ENCODE results near the gene TNFRSF13B.

TNFRSF13B gene

DNA sequence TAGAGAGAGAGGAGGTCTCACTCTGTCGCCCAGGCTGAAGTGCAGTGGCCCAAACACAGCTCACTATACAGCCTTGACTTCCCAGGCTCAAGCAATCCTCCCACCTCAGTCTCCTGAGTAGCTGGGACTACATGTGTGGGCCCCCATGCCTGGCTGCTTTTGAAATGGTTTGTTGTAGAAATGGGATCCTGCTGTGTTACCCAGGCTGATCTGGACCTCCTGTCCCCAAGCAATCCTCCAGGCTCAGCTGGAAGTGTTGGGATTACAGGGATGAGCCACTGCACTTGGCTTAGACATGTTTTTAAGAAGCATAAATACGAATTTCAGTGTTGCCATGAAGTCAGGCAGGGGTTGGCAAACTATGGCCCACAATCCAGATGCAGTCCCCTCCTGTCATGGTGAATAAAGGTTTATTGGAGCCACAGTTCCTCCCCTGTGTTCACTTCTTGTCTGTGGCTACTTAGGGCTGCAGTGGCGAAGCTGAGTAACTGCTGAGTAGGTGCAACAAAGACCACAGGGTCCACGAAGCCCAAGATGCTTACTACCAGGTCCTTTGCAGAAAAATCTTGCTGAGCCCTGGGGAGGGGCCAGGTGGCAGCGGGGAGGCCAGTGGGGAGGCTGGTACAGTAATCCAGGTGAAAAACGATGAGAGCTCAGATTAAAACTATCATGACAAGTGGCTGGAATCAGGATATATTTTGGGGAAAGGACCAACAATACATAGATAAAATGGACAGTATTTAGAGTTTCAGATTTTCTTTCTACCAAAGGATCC, 35.2 kb downstream of the TNFRSF13B start:
- DNase-seq = no peak

DNA sequence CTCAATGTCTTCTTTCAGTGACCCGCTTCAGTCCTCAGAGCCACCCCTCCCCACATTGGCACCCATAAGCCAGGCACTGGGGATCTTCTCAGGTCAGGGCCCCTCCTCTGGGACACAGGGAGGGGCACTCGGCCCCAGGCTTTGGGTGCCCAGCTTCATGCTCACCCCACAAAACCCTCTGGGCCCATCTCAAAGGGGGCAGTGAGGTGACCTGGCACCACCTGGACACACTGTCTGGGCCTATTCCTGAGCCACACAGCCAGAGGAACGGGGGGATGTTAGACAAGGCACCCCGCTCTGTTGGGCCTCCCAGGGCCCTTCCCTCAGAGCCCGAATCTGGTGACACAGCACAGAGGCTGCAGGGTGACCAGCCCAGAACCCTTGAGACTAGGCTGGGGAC, 36.1 kb downstream of the TNFRSF13B start:
- no peak for DNase-seq

GRCh38 chr17:16935241-16935663, 36.7 kb downstream of the TNFRSF13B start:
- DNase-seq = no peak

GRCh38 chr17:16934836-16935235, 37.1 kb downstream of the TNFRSF13B start:
- no peak for DNase-seq

DNA sequence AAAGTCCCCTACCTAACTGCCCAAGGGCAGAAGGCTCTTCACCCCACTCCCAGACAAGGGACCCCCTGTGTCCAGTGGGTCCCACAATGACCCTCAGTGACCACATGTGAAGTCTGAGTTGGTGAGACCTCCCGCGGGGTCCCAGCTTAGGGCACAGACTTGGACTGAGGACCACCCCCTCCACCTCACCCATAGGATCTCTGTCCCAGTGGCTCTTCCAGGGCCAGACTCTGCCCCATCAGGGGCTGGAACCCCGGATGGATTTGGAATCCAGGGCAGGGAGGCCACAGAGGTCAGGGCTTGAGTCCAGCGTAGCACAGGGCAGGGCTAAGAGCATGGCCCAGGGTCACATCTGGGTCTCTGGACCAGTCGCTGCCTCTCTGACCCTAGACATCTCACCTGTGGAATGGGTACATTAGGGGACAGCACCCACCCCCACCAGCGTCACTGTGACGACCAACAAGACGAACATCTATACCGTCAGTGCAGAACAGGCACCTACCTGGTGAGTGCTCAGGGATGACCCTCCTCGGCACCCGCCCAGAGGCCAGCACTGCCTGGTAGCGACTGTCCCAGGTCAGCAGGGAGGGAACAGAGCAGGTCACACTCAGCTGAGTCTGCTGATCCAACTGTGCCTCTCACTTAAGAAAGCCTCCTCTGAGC, 37.7 kb downstream of the TNFRSF13B start:
- no peak for DNase-seq

- no peak for DNase-seq
Measured at GRCh38 chr17:16933317-16934132, 38.4 kb downstream of the TNFRSF13B start.

GRCh38 chr17:16932611-16933010, 39.3 kb downstream of the TNFRSF13B start:
- DNase-seq = no peak

GRCh38 chr17:16932156-16932555, 39.8 kb downstream of the TNFRSF13B start:
- DNase-seq = no peak

DNA sequence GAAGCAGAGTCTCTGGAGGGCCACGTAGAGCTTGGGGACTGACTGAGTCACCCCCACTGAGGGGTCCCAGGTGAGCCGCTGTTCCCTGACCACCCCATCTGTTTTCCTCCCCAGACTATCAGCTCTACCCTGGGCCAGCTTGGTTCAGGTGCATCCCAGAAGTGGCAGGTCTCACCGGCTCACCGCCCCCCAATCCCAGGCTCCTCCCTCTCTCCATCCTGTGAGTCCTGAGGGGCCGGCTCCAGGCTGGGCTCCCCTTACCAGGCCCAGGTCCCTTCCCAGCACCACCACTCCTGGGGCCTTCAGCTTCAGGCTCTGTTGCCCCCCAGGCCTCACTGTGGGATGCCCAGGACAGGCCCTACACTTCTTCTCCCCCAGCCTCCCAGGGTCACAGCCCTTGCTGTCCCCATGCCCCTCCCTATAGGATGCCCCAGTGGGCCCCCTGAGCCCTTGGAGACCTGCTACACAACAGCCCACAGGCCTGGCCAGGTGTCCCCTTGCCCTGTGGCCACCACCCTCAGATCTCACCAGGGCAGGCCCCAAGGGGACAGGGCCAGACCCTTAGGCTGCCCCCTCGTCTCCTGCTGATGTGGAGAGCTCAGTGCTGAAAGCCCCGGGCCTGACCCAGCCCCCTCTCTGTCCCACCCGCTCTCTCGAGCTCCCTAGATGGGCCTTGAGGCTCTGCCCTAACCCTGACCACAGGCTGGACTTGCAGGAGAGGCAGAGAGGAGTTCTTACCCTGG, 40.4 kb downstream of the TNFRSF13B start:
- DNase-seq = no peak

DNA sequence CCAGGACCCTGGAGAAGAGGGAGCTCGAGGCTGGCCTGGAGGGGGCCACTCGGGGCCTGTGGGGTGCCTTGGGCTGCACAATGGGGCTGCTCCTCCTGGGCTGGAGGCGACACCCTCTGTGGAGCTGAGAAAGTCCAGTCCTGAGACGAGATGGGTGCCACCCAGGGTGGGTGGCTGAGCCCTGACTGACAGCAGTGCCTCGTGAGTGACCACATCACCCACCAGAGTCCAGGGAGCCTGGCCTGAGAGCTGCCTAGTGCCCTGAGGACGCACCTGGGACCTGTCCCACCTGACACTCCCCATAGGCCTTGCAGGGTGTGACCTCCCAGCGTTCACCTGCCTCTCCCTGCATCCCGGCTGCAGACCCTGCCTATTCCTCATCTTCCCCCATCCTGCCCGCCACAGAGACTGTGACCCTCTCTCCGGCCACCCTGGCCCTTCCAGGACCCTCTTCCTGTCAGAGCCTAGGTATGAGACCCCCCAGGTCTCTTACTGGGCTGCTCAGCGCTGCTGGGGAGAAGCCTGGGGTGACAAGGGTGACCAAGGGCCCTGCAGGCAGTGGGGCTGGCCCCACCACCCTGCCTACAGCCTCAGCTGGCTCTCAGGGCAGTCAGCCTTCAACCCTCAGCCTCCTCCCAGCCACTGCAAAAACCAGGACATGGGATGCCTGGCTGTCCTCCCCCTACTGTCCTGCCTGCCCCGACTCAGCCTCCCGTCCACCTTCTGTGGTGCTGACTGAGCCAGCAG, 41.2 kb downstream of the TNFRSF13B start:
- DNase-seq = no peak

GRCh38 chr17:16929757-16930520, 42.0 kb downstream of the TNFRSF13B start:
- no peak for DNase-seq

GRCh38 chr17:16929035-16929680, 42.8 kb downstream of the TNFRSF13B start:
- DNase-seq = no peak

- no peak for DNase-seq
Measured at GRCh38 chr17:16928406-16929034, 43.4 kb downstream of the TNFRSF13B start.

- no peak for DNase-seq
Measured at GRCh38 chr17:16927641-16928321, 44.1 kb downstream of the TNFRSF13B start.

- DNase-seq = no peak
Measured at GRCh38 chr17:16926571-16927451, 45.1 kb downstream of the TNFRSF13B start.

- DNase-seq = no peak
Measured at GRCh38 chr17:16926061-16926511, 45.8 kb downstream of the TNFRSF13B start.

- DNase-seq = no peak
Measured at GRCh38 chr17:16925461-16926060, 46.4 kb downstream of the TNFRSF13B start.

Measured in NCI-H510A treated with DMSO at 0.1 percent for 48 hours (cell line).